PFSK-1 (cell line): ENCODE measurements around the gene WSCD2.

Source experiments
- FOXP2 ChIP-seq: optimal IDR thresholded peaks from 2 replicates; pipeline ENCODE3; 2011; ENCODE audit warnings: borderline replicate concordance, control low read depth, inconsistent platforms; ENCODE audit not compliant: insufficient read depth; ENCODE audit errors: extremely low read length, extremely low read depth
- POLR2AphosphoS5 ChIP-seq: IDR thresholded peaks from 2 replicates; pipeline ENCODE4 v1.6.1; 2012; ENCODE audit warnings: low read depth, mild to moderate bottlenecking, control low read depth, low read length, moderate library complexity
- SIN3A ChIP-seq: IDR thresholded peaks from 2 replicates; pipeline ENCODE4 v1.6.1; 2012; ENCODE audit warnings: mild to moderate bottlenecking, low read length, moderate library complexity, borderline replicate concordance; ENCODE audit not compliant: insufficient read depth

DNA sequence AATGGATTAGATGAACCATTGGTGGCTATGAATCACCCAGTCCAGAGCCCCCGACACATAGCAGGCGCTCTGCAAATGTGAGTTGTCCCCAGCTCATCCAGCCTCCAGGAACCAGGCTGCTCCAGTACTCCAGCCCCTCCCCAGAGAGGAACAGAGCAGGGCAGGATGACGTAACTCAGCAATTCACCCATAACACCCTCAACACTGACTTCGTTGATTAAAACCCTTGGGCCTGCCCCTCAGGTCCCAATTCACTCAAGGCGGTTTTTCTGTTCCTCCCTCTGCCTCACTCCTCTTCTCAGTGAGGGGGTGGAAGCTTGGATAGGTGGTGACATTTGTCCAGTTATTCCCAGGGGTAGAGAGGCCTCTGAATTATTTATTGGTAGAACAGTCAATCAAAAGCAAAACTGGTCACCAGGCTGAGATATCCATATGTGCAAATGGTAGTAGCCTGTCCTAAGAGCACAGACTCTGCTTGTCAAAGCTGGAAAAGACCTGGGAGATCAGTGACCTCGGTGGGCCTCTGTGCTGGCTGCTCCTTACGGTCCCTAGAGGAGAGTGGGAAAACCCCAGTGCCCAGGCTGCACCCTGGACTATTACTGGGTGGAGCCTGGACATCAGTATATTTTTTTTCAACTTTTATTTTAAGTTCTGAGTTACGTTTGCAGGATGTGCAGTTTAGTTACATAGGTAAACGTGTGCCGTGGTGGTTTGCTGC lies 113.1 kb downstream of the WSCD2 start:
- TF ChIP-seq SIN3A, result no peak
- TF ChIP-seq POLR2AphosphoS5, result no peak
- TF ChIP-seq FOXP2, result no peak
